Measurements from ENCODE around the gene NABP1.
A peak's percentile ranks its signal among the peaks of the same experiment; 100 is the strongest.
"Not testable (repeated sequence)": the region's sequence is repeated elsewhere in the genome, so short reads cannot be mapped to it uniquely, and the experiment has no call there.

The NABP1 gene, protein sequence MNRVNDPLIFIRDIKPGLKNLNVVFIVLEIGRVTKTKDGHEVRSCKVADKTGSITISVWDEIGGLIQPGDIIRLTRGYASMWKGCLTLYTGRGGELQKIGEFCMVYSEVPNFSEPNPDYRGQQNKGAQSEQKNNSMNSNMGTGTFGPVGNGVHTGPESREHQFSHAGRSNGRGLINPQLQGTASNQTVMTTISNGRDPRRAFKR

DNA sequence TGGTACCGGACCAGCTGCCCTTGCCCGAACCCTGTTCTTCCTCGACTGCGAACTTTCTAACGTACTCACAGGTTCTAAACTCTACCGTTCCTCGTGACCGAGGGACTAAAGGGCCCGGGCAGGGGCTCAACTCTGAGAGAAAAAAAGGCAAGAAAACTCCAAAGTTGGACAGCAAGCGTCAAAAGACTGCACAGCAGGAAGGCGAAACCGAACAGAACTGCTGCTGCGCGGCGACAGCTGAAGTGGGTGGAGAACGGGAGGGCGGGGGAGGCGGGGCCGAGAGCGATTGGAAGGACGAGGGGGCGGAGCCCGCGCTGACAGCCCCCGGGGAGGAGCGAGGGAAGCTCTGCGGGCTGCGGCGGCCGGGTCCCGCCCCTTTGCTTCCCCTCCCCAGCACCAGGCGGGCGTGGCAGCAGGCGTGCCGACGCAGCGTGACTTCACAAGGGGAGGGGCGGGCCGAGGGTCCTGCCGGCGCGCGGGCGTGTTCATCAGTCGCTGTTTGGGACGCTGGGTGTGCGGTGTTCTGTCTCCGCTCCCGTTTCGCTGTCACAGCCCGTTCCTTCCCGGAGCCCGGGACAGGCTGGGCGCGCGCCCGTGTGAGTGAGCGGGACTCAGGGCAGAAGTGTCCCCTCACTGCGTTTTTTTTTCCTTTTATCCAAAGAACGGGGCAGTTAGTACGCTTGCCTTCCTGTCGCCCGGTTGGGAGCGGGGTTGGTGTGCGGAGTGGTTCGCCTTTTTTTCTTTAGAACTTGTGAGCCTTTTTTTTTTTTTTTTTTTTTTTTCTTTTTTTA, at the start of gene NABP1:
TSS of gene NABP1 (plus strand) at position 491 of the 791 bp plus-strand sequence. CDS start 479 bp downstream, outside the sequence.
- peak; percentile 93 for DNase-seq

DNA sequence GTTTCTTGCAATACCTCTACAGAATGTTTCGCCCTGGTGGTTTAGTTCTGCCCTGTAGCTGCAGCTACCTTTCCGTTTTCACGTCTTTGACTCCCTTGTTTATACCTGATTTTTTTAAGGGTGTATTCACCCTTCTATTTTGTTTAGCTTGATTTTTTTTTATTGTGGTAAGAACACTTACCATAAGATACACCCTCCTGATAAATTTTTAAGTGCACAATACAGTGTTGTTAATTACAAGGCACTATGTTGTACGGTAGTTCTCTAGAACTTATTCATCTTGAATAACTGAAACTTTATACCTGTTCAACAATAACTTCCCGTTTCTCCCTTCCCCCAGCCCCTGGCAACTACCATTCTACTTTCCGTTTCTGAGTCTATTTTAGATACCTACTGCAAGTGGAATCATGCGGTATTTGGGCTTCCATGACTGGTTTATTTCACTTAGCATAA, 48.9 kb upstream of the NABP1 start:
- DNase-seq = no peak

DNA sequence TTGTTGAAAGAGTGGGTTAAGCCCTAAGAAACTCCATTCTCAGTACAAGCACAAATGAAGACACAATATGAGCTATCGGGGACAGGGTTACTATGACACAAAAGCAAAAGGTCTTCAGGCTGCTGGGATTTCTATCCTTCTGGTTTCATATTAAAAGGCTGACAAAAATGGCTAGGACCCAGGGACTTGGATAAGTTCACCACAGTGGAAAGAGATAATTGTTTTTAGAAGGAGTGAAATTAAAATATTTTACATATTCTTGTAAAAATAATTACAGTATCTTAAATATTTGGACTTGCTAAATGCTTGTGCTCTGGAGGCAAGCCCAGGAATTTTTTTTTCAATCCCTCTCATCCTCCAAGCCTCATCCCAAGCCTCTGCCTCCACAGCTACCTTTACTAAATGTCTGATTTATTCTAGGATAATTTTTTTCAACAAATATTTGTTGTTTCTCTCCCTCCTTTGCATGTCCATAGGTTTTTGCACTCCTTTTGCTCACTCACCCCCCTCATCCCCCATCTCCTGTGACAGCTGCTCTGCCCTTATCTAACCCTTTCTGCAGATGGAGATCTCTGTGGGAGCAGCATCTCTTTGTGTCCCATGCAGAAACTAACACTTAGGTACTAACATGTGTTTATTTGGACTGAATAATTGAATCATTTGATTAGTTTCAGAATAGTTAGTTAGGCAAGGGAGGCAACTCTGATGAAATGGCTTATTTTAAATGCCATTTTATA, 47.8 kb upstream of the NABP1 start:
- no peak for DNase-seq

DNA sequence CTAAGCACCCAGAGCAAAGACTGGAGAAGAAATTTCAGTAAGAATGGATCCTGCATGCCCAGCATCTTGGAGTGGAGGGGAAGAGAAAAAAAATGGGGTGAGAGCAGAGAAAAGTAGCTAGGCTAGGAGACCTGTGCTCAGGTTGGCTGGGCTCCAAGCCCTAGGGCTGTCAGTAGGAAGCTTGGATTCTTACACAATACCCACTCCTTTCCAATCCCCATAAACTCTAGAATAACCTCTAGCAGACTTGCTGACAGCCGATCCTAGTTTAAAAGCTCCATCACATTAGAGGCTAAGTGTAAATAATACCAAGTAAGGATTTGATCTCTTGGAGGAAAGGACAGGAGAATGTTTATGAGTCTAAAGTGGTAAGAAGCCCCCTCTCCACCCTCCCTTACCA, 46.2 kb upstream of the NABP1 start:
- DNase-seq = peak; percentile 11

DNA sequence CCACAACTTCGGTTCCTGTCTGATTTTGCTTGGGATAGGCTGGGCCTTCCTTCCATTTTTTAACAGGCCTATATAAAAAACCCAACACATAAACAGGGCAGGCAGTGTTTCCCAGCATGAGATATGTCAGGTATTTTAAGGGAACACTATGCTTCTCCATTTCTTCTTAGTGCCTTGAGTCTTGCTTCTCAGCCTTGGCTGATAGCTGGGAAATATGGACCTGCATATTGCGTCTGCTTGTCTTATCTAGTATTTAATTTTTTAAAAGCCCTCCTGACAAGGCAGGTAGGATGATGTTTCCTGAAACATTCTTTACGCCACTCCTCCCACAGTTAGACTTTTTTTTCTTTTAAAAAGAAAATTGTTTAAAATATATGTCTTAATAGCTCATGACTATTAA, 45.5 kb upstream of the NABP1 start:
- no peak for DNase-seq

DNA sequence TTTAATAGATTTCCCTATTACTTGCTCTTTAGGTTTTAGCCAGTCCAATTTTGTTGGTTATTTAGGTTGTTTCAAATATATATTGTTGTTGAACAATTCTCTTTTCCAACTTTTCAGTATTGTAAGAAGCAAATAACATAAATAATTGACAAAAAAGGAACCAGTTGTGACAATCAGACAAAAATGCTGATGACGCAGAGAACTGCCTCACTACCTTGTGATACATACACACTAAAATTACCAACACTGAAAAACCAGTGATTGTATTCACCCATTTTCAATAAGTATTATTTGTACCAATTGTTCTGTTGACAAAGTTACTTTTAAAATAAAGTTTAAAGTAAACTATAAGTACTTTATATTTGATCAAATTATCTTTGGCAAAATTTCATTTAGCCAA, 43.1 kb upstream of the NABP1 start:
- DNase-seq = no peak

DNA sequence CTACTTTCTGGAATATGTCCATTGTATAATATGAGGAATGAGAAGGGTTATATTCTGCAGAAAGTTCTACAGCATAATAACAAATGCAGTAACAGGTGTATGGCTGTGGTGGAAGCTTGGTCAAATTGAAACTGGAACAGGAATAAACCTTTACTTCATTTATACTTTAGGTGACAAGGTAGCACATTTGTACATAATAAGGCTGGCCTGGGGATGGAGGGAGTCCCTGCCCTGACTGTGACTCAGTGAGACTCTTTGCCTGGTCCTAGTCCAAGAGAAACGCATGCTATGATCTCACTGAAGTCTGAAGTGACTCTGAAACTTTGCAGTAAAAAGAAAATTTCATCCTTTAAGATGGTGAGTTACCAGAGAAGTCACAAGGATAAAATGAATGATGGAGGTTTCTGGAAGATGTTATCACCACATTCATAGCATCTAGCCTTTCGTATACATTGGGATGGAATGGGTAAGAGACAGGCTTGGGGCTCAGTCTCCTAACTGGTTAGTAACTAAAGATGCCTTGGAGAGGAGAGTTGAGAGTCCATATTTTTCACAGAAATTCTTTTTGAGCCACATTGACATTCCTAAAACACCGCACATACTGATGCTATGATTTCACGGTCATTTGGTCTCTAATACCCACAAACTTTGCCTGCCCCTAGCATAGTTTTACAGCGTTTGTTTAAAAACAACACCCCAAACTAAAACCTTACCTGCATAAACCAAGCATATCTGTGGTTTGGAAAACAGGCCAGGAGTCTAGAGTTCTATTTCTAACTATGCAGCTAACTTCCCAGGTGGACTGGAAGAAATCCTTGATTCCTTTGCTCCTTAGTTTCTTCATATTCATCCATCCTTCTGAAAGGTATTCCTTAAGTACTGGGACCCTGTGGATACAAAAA, 42.4 kb upstream of the NABP1 start:
- DNase-seq = no peak

DNA sequence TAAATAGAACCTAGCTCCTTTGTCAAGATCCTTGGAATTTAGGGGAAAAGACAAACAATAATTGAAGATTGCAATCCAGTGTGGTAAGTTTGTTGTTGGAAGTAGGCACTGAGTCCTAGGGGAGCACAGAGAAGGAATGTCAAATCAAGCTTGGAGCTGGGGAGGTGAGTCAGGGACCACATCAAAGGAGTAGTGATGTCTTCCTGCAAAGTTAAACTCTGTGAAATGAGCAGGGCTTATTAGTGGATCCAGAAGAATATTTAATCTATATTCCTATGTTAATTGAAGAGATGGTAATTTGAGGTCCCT, 41.7 kb upstream of the NABP1 start:
- no peak for DNase-seq

DNA sequence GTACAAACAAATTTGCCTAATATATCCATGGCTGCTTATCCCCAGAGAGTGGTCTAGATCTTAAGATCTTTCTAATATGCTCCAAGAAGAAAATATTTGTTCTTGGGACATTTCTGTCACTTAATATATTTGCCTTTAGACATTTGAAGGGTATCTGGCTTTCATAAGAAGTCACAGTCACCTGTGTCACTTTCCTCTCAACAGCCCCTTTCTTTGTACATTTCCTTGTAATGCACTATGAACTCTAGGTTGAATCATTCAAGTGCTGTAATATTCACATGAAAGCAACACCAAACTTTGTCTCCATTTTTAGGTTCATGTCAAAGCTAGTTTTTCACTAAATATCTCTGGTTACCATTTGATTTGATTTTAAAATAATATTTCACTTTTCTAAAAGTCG, 41.4 kb upstream of the NABP1 start:
- DNase-seq = no peak

DNA sequence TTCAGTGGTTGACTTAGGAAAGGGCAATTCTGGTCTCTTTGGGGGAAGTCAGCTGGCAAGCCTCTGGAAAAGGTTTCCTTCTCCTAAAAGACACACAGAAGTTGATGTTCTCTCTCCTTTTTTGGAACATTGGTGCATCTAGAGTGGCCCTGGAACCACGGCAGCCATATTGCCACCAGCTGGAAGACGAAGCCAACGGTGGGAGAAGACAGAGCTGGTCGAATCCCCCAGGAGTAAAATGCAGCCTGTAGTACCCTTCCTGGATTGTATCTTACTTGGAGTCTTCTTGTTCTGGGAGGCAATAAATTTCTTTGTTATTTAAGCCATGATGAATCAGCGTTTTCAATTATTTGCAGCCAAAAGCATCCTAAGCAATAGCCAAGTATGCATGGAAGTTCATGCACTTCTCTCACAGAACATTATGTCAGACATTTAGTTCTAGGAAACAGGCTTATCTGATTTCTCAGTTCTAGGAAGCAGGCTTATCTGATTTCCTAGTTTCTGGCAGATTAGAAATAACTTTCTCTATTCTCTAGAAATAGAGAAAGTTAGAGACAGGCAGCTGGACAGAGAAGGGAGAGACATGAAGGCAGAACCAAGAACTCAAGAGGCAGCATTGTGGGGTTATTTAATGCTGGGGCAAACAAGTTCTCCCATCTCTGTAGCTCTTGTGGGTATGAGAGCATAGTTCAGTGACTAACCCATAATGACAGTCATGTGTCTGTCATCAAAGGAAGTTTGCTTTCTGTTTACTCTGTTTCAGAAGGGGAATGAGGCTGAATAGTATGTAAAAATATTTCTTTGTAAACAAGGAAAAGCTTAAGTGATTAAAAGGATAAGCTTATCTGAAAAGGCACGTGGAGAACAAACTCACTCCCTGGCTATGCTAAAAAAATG, 40.5 kb upstream of the NABP1 start:
- peak; percentile 73 for DNase-seq

DNA sequence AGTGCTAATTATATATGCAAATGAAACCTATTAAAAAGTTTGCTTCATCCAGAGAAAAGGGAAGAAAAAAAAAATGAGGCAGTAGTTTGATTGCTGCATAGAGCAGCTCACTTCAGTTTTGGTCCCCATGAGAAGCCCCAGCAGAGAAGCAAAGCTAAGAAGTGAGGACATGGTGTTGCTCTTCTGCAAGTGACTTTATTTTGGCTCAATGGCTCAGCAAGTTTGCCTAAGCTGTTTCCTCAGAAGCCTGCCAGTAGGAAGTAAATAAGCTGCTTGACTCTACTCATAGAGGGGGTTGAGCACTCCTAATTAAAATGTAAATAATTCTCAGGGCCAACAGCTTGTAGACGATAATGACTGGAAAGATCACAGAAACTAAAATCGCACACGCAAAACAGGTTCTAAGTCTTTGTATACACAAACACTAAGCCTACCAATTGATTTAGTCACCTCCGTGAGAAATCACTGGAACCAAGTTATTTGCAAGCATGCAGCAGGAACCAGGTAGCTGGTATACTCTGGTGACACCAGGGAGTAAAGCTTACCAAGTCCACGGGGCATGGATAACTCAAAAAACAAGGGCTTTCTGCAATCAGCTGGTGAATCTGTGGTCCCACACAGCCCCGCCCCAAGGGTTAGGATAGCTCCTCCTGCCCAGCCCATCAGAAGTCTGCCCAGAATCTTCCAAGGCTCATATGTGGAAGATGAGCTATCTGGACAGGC, 39.7 kb upstream of the NABP1 start:
- no peak for DNase-seq

DNA sequence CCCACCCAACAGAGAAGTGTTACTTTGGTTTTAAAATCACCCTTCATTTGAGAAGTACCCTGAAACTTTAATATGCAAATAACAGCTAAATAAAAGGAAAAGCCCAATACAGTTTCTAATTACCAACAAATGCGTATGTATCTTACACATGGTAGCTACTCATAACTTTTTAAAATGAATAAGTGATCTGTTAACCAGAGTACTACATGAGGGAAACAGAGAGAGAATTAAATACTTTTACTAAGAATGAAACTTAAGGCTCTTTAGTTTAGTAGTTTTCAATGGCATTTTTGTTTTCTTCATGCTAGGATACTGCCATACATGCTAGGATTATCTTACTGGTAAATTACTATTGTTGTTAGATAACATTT, 39.1 kb upstream of the NABP1 start:
- DNase-seq = no peak

DNA sequence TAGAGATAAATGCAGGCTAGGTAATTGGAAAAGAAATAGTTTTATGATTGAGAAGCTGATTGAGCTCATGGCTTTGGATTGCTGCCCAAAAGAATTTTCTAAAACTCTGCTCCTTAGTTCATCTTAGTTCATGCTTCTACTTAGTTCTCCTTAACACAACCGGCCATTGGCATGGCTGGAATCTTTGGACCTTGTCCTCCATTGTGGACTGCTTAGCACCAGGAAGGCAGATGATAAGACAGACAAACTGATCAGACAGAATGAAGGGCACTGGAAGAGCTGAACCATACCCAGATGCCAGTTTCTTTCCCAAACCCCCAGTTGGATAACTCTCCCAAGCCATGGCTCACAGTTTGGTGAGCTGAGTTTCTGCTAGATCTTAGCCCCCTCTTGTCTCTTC, 36.3 kb upstream of the NABP1 start:
- DNase-seq = no peak

DNA sequence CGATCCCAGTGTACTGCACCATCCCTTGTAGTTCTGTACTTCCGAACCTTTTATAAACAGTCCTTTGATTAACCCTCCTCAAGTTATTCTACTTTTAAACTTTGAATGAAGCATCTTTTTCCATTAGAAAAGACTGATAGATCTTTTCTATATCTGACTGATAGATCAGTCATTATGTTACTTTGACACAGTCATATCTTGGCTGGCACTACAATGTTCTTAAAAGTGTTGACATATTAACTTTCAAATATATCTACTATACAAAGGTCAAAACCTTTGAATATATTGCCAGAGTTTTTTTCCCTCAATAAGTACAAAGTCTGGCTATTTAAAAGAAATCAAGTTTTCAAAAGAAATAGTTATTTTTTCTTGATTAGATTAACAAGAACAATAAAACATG, 35.4 kb upstream of the NABP1 start:
- DNase-seq = no peak

DNA sequence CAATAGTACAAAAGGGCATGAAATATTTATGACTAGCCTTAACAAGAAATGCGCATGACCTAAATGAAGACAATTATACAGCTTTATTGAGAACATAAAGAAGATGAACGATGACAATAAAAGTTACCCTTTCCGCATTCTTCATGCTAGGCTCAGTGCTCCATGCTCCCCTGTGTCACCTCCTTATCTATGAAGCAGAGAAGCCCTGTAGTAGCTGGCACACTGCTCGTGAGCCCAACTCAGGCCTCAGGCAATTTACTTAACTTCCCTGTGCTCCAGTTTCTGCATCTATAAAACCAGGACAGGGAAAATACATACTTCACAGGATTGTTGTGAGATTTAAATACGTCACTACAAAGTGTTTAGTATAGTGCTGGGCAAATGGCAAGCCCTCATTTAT, 34.5 kb upstream of the NABP1 start:
- no peak for DNase-seq

DNA sequence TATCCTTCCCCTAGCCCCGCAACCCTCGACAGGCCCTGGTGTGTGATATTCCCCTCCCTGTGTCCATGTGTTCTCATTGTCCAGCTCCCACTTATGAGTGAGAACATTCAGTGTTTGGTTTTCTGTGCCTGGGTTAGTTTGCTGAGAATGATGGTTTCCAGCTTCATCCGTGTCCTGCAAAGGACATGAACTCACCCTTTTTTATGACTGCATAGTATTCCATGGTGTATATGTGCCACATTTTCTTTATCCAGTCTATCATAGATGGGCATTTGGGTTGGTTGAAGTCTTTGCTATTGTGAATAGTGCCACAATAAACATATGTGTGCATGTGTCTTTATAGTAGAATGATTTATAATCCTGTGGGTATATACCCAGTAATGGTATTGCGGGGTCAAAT, 33.3 kb upstream of the NABP1 start:
- not testable (repeated sequence) for DNase-seq

DNA sequence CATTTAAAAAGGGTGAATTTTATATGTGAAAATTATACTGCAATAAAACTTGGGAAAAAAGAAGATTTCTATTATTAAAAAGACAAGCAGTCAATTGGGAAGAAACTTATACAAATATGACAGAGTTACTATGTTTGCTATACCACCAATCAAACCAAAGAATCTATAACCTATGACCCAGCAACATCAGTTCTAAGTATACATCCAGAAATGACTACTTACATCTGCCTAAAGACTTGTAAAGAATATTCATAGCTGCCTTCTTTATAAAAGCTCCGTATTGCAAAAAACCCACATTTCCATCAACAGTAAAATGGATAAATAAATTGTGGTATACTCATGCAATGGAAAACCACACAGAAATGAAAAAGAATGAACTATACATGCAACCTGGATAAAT, 32.9 kb upstream of the NABP1 start:
- no peak for DNase-seq

DNA sequence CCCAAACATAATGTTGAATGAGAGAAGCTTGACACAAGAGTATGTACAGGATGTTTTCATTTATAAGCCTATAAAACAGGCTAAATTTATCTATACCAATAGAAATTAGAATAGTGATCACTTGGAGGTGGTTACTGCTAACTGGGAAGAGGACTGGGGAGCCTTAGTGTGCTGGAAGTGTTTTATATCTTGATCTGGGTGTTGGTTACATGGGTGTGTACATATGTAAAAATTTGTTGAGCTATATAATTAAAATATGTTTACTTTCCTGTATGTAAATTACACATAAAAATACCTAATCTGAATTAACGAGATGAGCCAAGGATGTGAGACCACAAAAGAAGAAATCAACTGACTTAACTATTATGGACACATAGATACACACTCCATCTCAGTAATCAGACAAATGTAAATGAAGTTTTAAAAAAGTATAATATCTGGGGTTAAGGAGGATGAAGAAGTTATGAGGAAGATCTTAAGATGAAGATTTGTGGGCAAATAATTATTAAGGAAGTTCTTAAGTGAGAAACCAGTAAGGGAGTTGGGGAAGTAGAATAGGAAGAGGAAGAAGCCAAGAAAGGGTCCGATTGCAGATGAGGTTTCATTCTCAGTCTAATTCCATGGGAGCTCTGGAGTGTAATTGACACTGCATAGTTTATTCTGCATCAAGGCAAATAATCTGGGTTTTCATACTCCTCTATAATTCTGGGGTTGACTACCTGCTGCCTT, 32.3 kb upstream of the NABP1 start:
- no peak for DNase-seq

DNA sequence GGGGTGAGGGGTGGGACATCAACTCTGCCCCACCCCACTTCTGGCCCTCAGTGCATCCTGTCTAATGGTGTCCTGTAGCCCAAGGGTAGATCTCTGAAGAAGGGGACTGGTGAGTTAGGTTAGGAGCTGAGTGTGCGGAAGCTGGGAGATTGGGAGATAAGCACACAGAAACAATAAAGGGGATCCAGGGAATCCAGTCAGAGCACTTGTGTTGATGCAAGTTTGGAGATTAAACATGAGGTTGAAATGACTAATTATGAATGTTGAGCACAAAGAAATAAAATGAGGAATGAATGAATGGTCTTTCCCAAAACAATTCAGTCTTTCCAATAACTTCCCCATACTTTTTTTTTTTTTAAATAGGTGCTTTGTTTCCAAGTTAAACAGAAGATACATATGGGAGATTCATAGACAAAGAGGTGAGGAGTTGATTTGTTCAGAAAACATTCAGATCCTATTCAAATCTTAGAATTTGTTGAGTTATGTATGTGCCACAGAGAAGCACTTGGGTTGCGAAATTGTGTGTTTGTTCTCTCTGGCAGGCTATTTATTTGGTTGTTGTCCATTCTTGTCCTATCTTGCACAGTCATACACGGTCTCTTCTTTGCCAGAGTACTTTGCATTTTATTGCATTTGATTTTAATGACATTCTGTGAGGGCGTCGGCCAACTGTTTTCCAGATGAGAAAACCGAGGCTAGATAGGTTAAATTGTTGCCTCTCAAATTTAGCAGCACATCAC, 31.6 kb upstream of the NABP1 start:
- DNase-seq = no peak

DNA sequence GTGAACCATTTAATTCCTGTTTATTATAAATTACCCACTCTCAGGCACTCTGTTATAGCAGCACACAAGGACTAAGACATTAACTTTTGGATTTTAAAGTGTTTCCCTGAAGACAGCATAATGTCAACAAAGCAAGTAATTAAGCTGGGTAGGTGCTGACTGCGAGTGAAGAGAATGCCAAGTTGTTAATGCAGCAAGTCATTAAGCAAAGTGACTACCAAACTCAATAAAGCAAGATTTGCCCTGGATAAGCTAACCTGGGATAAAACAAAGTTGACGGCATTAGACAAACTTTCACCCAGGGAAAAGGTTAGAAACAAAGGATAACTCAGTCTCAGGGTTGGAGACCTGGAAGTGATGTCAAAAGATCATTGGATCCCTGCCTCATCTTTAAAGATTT, 28.4 kb upstream of the NABP1 start:
- no peak for DNase-seq

Measured in GF-D8 (cell line).